HepG2 (cell line): ENCODE results near the gene GATM. TPM values are rescaled to one million over a fixed set of nuclear protein-coding genes. Genes with fewer than 3 reads are reported as not detected.

Experiments
- ATRX ChIP-seq: sonication (generic); formaldehyde crosslinking; IDR thresholded peaks from 2 replicates; pipeline ENCODE4 v1.4.0; 2020; ENCODE audit warnings: missing genetic modification reagents, borderline replicate concordance
- ELF4 ChIP-seq: sonication (generic); formaldehyde crosslinking; IDR thresholded peaks from 2 replicates; pipeline ENCODE4 v1.5.0; 2020; ENCODE audit warnings: missing genetic modification reagents, mild to moderate bottlenecking, moderate library complexity, borderline replicate concordance
- FOXK2 ChIP-seq: fragments of 450-650 bp; IDR thresholded peaks from 2 replicates; pipeline ENCODE4 v1.6.1; 2016
- KDM2A ChIP-seq: sonication (generic); formaldehyde crosslinking; IDR thresholded peaks from 2 replicates; pipeline ENCODE4 v1.4.0; 2020; ENCODE audit warnings: low read depth, missing genetic modification reagents, borderline replicate concordance
- POLR2AphosphoS5 ChIP-seq: IDR thresholded peaks from 2 replicates; pipeline ENCODE4 v1.6.1; 2012; ENCODE audit warnings: low read depth, low read length
- RARA ChIP-seq: IDR thresholded peaks from 2 replicates; pipeline ENCODE4 v1.6.1; 2016; ENCODE audit warnings: missing genetic modification reagents, missing compliant biosample characterization
- TBX3 ChIP-seq: fragments of 450-650 bp; IDR thresholded peaks from 2 replicates; pipeline ENCODE4 v1.6.1; 2017; ENCODE audit warnings: antibody characterized with exemption, mild to moderate bottlenecking, inconsistent platforms, borderline replicate concordance
- YY1 ChIP-seq: IDR thresholded peaks from 2 replicates; pipeline ENCODE4 v1.6.1; 2011; ENCODE audit warnings: low read length, low read depth, moderate library complexity, mild to moderate bottlenecking; ENCODE audit not compliant: insufficient read depth, insufficient replicate concordance
- ZFX ChIP-seq: sonication (generic); formaldehyde crosslinking; IDR thresholded peaks from 2 replicates; pipeline ENCODE4 v1.4.0; 2020; ENCODE audit warnings: mild to moderate bottlenecking, low read depth, missing genetic modification reagents, moderate library complexity
- ZKSCAN8 ChIP-seq: IDR thresholded peaks from 2 replicates; pipeline ENCODE4 v1.6.1; 2016; ENCODE audit warnings: borderline replicate concordance, missing genetic modification reagents, missing compliant biosample characterization
- ZNF124 ChIP-seq: sonication (generic); formaldehyde crosslinking; IDR thresholded peaks from 2 replicates; pipeline ENCODE4 v1.4.0; 2020; ENCODE audit warnings: missing genetic modification reagents
- ZNF530 ChIP-seq: sonication (generic); formaldehyde crosslinking; IDR thresholded peaks from 2 replicates; pipeline ENCODE4 v1.5.0; 2020; ENCODE audit warnings: low read depth, mild to moderate bottlenecking, missing genetic modification reagents
- ZNF577 ChIP-seq: sonication (generic); formaldehyde crosslinking; IDR thresholded peaks from 2 replicates; pipeline ENCODE4 v1.4.0; 2020; ENCODE audit warnings: mild to moderate bottlenecking, low read depth, missing genetic modification reagents, borderline replicate concordance
- ZNF670 ChIP-seq: sonication (generic); formaldehyde crosslinking; IDR thresholded peaks from 2 replicates; pipeline ENCODE4 v1.8.0; 2022; ENCODE audit warnings: mild to moderate bottlenecking, missing genetic modification reagents, borderline replicate concordance
- polyA plus RNA-seq, 8 experiments: library from polyadenylated mRNA; depleted of rRNA in 3 of 8; stranded (reverse) in 7 of 8; unstranded in 1 of 8; fragments of >200 nt; fragmentation: Illumina TruSeq in 4 of 8; extraction: Trizol in 4 of 8; gene quantifications; 2 replicates each; pipeline versions ENCODE4 v1.2.1 to v1.2.3, GENCODE V29; 2011 to 2016; ENCODE audit warnings: low read depth in 4 of 8, missing spikeins in 1 of 8, mixed read lengths in 1 of 8; ENCODE audit not compliant: insufficient read depth in 1 of 8
- total RNA-seq, 5 experiments: library from RNA; depleted of rRNA; stranded (reverse); fragments of >200 nt; fragmentation: Illumina TruSeq; extraction: Trizol; gene quantifications; 2 replicates each; pipeline ENCODE4 v1.2.3, GENCODE V29; 2016; ENCODE audit warnings: low read depth in 1 of 5
- TF ChIP-seq, protein P1 (sequence below): IDR thresholded peaks from 2 replicates; pipeline ENCODE4 v1.6.1; 2016; ENCODE audit warnings: missing genetic modification reagents, missing compliant biosample characterization
- TF ChIP-seq, protein P2 (sequence below): sonication (generic); formaldehyde crosslinking; IDR thresholded peaks from 2 replicates; pipeline ENCODE4 v1.4.0; 2020; ENCODE audit warnings: missing genetic modification reagents
- TF ChIP-seq, protein P3 (sequence below): sonication (generic); formaldehyde crosslinking; IDR thresholded peaks from 2 replicates; pipeline ENCODE4 v1.4.0; 2020; ENCODE audit warnings: low read depth, mild to moderate bottlenecking, missing genetic modification reagents
- TF ChIP-seq, protein P4 (sequence below): sonication (generic); formaldehyde crosslinking; IDR thresholded peaks from 2 replicates; pipeline ENCODE4 v1.5.0; 2020; ENCODE audit warnings: mild to moderate bottlenecking, missing genetic modification reagents

Gene GATM
- total and polyA plus RNA-seq, 2 of the 13 experiments (the other 11 are each of a cell fraction or from before 2014, with no cell fraction given), result 2.1 to 16.8 TPM

DNA sequence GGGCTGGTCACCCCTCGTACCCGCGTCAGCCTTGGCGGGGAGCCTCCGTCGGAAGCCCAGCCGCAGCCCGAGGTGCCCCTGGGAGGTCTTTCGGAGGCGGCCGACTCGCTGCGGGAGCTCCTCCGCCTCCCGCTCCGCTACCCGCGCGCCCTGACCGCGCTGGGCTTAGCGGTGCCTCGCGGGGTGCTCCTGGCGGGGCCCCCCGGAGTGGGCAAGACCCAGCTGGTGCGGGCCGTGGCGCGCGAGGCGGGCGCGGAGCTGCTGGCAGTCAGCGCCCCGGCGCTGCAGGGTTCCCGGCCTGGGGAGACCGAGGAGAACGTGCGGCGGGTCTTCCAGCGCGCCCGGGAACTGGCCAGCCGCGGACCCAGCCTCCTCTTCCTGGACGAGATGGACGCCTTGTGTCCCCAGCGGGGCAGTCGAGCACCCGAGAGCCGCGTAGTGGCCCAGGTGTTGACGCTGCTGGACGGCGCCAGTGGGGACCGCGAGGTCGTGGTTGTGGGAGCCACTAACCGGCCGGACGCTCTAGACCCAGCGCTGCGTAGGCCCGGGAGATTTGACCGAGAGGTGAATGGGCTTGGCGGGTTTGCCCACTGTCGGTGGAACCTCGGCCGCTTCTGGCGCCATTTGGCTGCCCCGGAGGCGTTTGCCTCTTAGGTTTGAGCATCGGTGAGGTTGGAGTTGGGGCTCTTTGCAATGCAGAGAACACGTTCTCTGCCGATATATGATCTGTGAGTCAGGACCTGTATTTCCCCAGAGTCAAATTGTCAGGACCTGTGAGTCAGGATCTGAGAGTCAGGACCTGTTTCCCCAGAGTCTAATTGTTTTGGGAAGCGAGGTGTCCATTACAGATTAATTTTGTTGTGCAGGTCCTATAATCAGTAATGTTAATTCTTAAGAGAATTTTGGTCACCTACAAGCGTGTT is 24.9 kb upstream of the GATM start (continued):
- TF ChIP-seq, protein P1, sequence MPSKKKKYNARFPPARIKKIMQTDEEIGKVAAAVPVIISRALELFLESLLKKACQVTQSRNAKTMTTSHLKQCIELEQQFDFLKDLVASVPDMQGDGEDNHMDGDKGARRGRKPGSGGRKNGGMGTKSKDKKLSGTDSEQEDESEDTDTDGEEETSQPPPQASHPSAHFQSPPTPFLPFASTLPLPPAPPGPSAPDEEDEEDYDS (CRISPR knock-in tag), result no peak
- TF ChIP-seq TBX3, result no peak
- peak; percentile 32 for TF ChIP-seq ZFX
- peak; percentile 16; the same call in 1 of the 2 replicates for TF ChIP-seq KDM2A (CRISPR knock-in tag)
- TF ChIP-seq, protein P2, sequence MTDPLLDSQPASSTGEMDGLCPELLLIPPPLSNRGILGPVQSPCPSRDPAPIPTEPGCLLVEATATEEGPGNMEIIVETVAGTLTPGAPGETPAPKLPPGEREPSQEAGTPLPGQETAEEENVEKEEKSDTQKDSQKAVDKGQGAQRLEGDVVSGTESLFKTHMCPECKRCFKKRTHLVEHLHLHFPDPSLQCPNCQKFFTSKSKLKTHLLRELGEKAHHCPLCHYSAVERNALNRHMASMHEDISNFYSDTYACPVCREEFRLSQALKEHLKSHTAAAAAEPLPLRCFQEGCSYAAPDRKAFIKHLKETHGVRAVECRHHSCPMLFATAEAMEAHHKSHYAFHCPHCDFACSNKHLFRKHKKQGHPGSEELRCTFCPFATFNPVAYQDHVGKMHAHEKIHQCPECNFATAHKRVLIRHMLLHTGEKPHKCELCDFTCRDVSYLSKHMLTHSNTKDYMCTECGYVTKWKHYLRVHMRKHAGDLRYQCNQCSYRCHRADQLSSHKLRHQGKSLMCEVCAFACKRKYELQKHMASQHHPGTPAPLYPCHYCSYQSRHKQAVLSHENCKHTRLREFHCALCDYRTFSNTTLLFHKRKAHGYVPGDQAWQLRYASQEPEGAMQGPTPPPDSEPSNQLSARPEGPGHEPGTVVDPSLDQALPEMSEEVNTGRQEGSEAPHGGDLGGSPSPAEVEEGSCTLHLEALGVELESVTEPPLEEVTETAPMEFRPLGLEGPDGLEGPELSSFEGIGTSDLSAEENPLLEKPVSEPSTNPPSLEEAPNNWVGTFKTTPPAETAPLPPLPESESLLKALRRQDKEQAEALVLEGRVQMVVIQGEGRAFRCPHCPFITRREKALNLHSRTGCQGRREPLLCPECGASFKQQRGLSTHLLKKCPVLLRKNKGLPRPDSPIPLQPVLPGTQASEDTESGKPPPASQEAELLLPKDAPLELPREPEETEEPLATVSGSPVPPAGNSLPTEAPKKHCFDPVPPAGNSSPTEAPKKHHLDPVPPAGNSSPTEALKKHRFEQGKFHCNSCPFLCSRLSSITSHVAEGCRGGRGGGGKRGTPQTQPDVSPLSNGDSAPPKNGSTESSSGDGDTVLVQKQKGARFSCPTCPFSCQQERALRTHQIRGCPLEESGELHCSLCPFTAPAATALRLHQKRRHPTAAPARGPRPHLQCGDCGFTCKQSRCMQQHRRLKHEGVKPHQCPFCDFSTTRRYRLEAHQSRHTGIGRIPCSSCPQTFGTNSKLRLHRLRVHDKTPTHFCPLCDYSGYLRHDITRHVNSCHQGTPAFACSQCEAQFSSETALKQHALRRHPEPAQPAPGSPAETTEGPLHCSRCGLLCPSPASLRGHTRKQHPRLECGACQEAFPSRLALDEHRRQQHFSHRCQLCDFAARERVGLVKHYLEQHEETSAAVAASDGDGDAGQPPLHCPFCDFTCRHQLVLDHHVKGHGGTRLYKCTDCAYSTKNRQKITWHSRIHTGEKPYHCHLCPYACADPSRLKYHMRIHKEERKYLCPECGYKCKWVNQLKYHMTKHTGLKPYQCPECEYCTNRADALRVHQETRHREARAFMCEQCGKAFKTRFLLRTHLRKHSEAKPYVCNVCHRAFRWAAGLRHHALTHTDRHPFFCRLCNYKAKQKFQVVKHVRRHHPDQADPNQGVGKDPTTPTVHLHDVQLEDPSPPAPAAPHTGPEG (CRISPR knock-in tag), result no peak
- TF ChIP-seq, protein P3, sequence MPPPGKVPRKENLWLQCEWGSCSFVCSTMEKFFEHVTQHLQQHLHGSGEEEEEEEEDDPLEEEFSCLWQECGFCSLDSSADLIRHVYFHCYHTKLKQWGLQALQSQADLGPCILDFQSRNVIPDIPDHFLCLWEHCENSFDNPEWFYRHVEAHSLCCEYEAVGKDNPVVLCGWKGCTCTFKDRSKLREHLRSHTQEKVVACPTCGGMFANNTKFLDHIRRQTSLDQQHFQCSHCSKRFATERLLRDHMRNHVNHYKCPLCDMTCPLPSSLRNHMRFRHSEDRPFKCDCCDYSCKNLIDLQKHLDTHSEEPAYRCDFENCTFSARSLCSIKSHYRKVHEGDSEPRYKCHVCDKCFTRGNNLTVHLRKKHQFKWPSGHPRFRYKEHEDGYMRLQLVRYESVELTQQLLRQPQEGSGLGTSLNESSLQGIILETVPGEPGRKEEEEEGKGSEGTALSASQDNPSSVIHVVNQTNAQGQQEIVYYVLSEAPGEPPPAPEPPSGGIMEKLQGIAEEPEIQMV (CRISPR knock-in tag), result no peak
- no peak for TF ChIP-seq RARA (CRISPR knock-in tag)
- TF ChIP-seq ZKSCAN8 (CRISPR knock-in tag), result no peak
- no peak for TF ChIP-seq ZNF670 (CRISPR knock-in tag)
- no peak for TF ChIP-seq ZNF530 (CRISPR knock-in tag)
- TF ChIP-seq ZNF577, result 0 out of 2 replicates have a peak, but pooled peaks have one; percentile 27
- TF ChIP-seq FOXK2, result no peak
- TF ChIP-seq ELF4 (CRISPR knock-in tag), result no peak; the same call in 1 of the 2 replicates
- TF ChIP-seq POLR2AphosphoS5, result no peak
- TF ChIP-seq YY1, result no peak
- TF ChIP-seq, protein P4, sequence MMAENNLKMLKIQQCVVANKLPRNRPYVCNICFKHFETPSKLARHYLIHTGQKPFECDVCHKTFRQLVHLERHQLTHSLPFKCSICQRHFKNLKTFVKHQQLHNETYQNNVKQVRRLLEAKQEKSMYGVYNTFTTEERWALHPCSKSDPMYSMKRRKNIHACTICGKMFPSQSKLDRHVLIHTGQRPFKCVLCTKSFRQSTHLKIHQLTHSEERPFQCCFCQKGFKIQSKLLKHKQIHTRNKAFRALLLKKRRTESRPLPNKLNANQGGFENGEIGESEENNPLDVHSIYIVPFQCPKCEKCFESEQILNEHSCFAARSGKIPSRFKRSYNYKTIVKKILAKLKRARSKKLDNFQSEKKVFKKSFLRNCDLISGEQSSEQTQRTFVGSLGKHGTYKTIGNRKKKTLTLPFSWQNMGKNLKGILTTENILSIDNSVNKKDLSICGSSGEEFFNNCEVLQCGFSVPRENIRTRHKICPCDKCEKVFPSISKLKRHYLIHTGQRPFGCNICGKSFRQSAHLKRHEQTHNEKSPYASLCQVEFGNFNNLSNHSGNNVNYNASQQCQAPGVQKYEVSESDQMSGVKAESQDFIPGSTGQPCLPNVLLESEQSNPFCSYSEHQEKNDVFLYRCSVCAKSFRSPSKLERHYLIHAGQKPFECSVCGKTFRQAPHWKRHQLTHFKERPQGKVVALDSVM (CRISPR knock-in tag), result no peak
- TF ChIP-seq ATRX, result no peak
- no peak for TF ChIP-seq ZNF124 (CRISPR knock-in tag)
